Heart right ventricle (tissue), 16 donors: ENCODE measurements around the gene MYO1D. TPM values are rescaled to one million over a fixed set of nuclear protein-coding genes. Genes with fewer than 3 reads are reported as not detected.

ENCODE experiments used
- ATAC-seq, 8 donors: fragments of 200-7000 bp; cut with Tn5 transposase; one replicate each; pipeline ENCODE4 v1.9.1; 2020; ENCODE audit warnings: mild to moderate bottlenecking in 8 of 8, moderate library complexity in 8 of 8, moderate number of reproducible peaks in 1 of 8
- DNase-seq, 2 donors: peaks; one replicate each; pipeline ENCODE4 v3.0.0-alpha.2; 2020
- H3K27ac ChIP-seq, 10 donors: fragments of 200-600 bp; sonication (generic) in 2 of 10; one replicate each; pipeline versions ENCODE4 v1.5.0 to v1.8.0; 2020 to 2022; ENCODE audit warnings: mild to moderate bottlenecking in 3 of 10
- H3K27me3 ChIP-seq, 7 donors: fragments of 200-600 bp; one replicate each; pipeline ENCODE4 v1.8.0; 2021 to 2022; ENCODE audit warnings: mild to moderate bottlenecking in 2 of 7
- H3K36me3 ChIP-seq, 9 donors: fragments of 200-600 bp; sonication (generic) in 1 of 9; one replicate each; pipeline versions ENCODE4 v1.5.0 to v1.8.0; 2020 to 2022; ENCODE audit warnings: mild to moderate bottlenecking in 2 of 9
- H3K4me1 ChIP-seq, 9 donors: fragments of 200-600 bp; sonication (generic) in 1 of 9; one replicate each; pipeline versions ENCODE4 v1.5.0 to v1.8.0; 2020 to 2022; ENCODE audit warnings: mild to moderate bottlenecking in 4 of 9
- H3K4me3 ChIP-seq, 10 donors: fragments of 200-600 bp; sonication (generic) in 2 of 10; one replicate each; pipeline versions ENCODE4 v1.5.0 to v1.8.0; 2020 to 2022; ENCODE audit warnings: mild to moderate bottlenecking in 7 of 10, moderate library complexity in 2 of 10
- H3K9me3 ChIP-seq, 11 donors: fragments of 200-600 bp in 10 of 11; sonication (generic) in 2 of 11; one replicate each; pipeline versions ENCODE4 v1.5.0 to v1.8.0; 2013 to 2022; ENCODE audit warnings: mild to moderate bottlenecking in 2 of 11, control low read depth in 1 of 11, moderate library complexity in 1 of 11
- CTCF ChIP-seq, 9 donors: fragments of 200-600 bp; sonication (generic) in 2 of 9; IDR thresholded peaks; one replicate each; pipeline versions ENCODE4 v1.5.0 to v1.8.0; 2021 to 2022; ENCODE audit warnings: antibody characterized with exemption in 9 of 9, mild to moderate bottlenecking in 5 of 9, moderate library complexity in 1 of 9
- WGBS, 2 donors: extraction: QIAGEN DNeasy Blood & Tissue Kit; methylation state at CpG; one replicate each; pipeline ENCODE4 v1.1.7; 2013; ENCODE audit warnings: inconsistent platforms in 1 of 2; 5-methylcytosine and 5-hydroxymethylcytosine counted together
- intact Hi-C, 10 donors: fragments of 100-400 bp; cut with DNase I; formaldehyde crosslinking; loops; one replicate each; pipeline versions ENCODE4 v1.11.1 to v1.14.2; 2022
- polyA plus RNA-seq, 2 donors: library from polyadenylated mRNA; stranded (reverse); fragments of 200-250 nt; gene quantifications; one replicate each; pipeline ENCODE4 v1.2.3, GENCODE V29; 2013
- total RNA-seq, 10 donors: library from RNA; stranded (reverse); fragmentation: NEBNext Ultra II Directional in 3 of 10; extraction: Animal tissue kit (Norgen Biotek cat#: 25700) in 3 of 10; gene quantifications; one replicate each; pipeline versions ENCODE4 v1.2.1 to v1.2.4, GENCODE V29; 2021 to 2023
- donor health status: Arrhythmogenic right ventricular cardiomyopathy.
- donor health status: ischemic (EF 13 %, LVEDD 7.1; RV severe dilation, severe dysfunction).
- donor health status: healthy with polysubstance abuse.
- donor health status: DM: no; HTN: yes; CAD: no.
- donor health status: DM: no; HTN: no; CAD: no.
- donor health status: ischemic (EF 25% LVEDD 6.9; RV normal size, moderate dysfunction).
- donor health status: ischemic (EF 25% LVEDD 5.7; RV mildly dilated, moderate dysfunction).
- donor health status: healthy.
- donor health status: DM: yes; HTN: yes; CAD: no.
- donor health status: Ischemic cardiomyopathy.
- donor health status: ischemic (EF 35%, LVEDD 5.7; RV mildly dilated, moderate dysfunction).
- donor health status: nonischemic (EF 11% LVEDD 7.7; RV severe dilation, severe dysfunction).
- donor health status: DM: yes; HTN: yes; CAD: no.
- donor health status: PGD.
- donor health status: ischemic (EF 29% LVEDD 5.4; RV normal size, mild dysfunction).
- donor health status: nonischemic (EF 23%, LVEDD 6.1; RV moderate dilation, normal function).

MYO1D gene
- total and polyA plus RNA-seq, 12 donors: 1.9 to 16.4 (median 6.7) TPM

- TF ChIP-seq CTCF (IDR thresholded peaks at IDR 0.05): no peak
- ATAC-seq (no peak), DNase-seq (no peak)
- peaks cover 0 to 6% (median 0%) of the 10 kb centered on the region in 11 donors for H3K9me3 ChIP-seq
- no peaks in the 10 kb centered on the region for H3K27me3 ChIP-seq
- H3K36me3 ChIP-seq: peaks cover 0 to 32% (median 0%) of the 10 kb centered on the region in 9 donors
- H3K4me1 ChIP-seq: no peaks in the 10 kb centered on the region
- intact Hi-C loops: no loop called here
- H3K27ac ChIP-seq: no peak overlapping the region
- WGBS, 2 donors: 97 to 100% methylated on average over 2 of the region's 2 CpGs
- H3K4me3 ChIP-seq: no peak overlapping the region
These were observed 144.7 kb downstream of the MYO1D start for GRCh38 chr17:32732296-32732642.

GRCh38 chr17:32731556-32732295 lies 145.2 kb downstream of the MYO1D start:
- H3K27ac ChIP-seq: no peak overlapping the region
- no peaks in the 10 kb centered on the region for H3K27me3 ChIP-seq
- WGBS, 2 donors: 95 to 97% methylated on average over 13 of the region's 13 CpGs
- intact Hi-C loops: no loop called here
- ATAC-seq (no peak), DNase-seq (no peak)
- peaks cover 0 to 32% (median 0%) of the 10 kb centered on the region in 9 donors for H3K36me3 ChIP-seq
- H3K4me3 ChIP-seq: no peak overlapping the region
- no peak for TF ChIP-seq CTCF (IDR thresholded peaks at IDR 0.05)
- H3K4me1 ChIP-seq: no peaks in the 10 kb centered on the region
- peaks cover 0 to 6% (median 0%) of the 10 kb centered on the region in 11 donors for H3K9me3 ChIP-seq

GRCh38 chr17:32727681-32728080 lies 149.2 kb downstream of the MYO1D start:
- Histone ChIP-seq H3K27me3 (no peaks in the 10 kb centered on the region), H3K4me1 (no peaks in the 10 kb centered on the region), H3K36me3 (peaks cover 0 to 24% (median 0%) of the 10 kb centered on the region in 9 donors), H3K27ac (no peak overlapping the region), H3K4me3 (no peak overlapping the region), H3K9me3 (peaks cover 0 to 15% (median 5%) of the 10 kb centered on the region in 11 donors)
- ATAC-seq (no peak), DNase-seq (no peak)
- intact Hi-C loops: no loop called here
- TF ChIP-seq CTCF (IDR thresholded peaks at IDR 0.05): no peak

GRCh38 chr17:32725697-32726096 lies 151.2 kb downstream of the MYO1D start:
- Histone ChIP-seq H3K9me3 (peaks cover 0 to 13% (median 5%) of the 10 kb centered on the region in 11 donors), H3K36me3 (peaks cover 0 to 28% (median 3%) of the 10 kb centered on the region in 9 donors), H3K27ac (no peak overlapping the region), H3K4me3 (no peak overlapping the region), H3K27me3 (no peaks in the 10 kb centered on the region), H3K4me1 (no peaks in the 10 kb centered on the region)
- 97% methylated on average over 1 of the region's 1 CpG for WGBS, 2 donors
- DNase-seq (no peak), ATAC-seq (no peak)
- intact Hi-C loops: no loop called here
- TF ChIP-seq CTCF (IDR thresholded peaks at IDR 0.05): no peak
